ENCODE results near the gene ITGB6.
A peak's percentile ranks its signal among the peaks of the same experiment; 100 is the strongest.

Gene ITGB6

GRCh38 chr2:160087854-160088745 lies 112.0 kb downstream of the ITGB6 start:
- TF ChIP-seq SPI1 (IDR thresholded peaks at IDR 0.05; ENCODE audit: borderline replicate concordance, low read depth) (no peak), GABPA (IDR thresholded peaks at IDR 0.05; ENCODE audit: low read depth) (no peak), POLR2AphosphoS5 (IDR thresholded peaks at IDR 0.05; ENCODE audit: low read depth) (no peak), REST (IDR thresholded peaks at IDR 0.05; ENCODE audit: insufficient replicate concordance, low read depth) (no peak)
- TF ChIP-seq, protein P1, sequence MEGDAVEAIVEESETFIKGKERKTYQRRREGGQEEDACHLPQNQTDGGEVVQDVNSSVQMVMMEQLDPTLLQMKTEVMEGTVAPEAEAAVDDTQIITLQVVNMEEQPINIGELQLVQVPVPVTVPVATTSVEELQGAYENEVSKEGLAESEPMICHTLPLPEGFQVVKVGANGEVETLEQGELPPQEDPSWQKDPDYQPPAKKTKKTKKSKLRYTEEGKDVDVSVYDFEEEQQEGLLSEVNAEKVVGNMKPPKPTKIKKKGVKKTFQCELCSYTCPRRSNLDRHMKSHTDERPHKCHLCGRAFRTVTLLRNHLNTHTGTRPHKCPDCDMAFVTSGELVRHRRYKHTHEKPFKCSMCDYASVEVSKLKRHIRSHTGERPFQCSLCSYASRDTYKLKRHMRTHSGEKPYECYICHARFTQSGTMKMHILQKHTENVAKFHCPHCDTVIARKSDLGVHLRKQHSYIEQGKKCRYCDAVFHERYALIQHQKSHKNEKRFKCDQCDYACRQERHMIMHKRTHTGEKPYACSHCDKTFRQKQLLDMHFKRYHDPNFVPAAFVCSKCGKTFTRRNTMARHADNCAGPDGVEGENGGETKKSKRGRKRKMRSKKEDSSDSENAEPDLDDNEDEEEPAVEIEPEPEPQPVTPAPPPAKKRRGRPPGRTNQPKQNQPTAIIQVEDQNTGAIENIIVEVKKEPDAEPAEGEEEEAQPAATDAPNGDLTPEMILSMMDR (IDR thresholded peaks at IDR 0.05; ENCODE audit: insufficient read depth, low read length): no peak
- no peaks in the 10 kb centered on the region for H3K27me3 ChIP-seq (ENCODE audit: insufficient read depth, poor library complexity, severe bottlenecking)
- H3K27ac ChIP-seq (replicated peaks): no peak overlapping the region
- no peak overlapping the region for H3K4me3 ChIP-seq (replicated peaks; ENCODE audit: insufficient read depth, low read length)
- peak in 1 of 2 experiments; percentile 18 for DNase-seq (ENCODE audit: low read depth in 1 of 2, low spot score in 1 of 2)

- TF ChIP-seq SPI1 (IDR thresholded peaks at IDR 0.05; ENCODE audit: borderline replicate concordance, low read depth): no peak
- TF ChIP-seq, protein P1 (IDR thresholded peaks at IDR 0.05; ENCODE audit: insufficient read depth, low read length): no peak
- no peak for TF ChIP-seq GABPA (IDR thresholded peaks at IDR 0.05; ENCODE audit: low read depth)
- TF ChIP-seq POLR2AphosphoS5 (IDR thresholded peaks at IDR 0.05; ENCODE audit: low read depth): no peak
- TF ChIP-seq REST (IDR thresholded peaks at IDR 0.05; ENCODE audit: insufficient replicate concordance, low read depth): no peak
- H3K4me3 ChIP-seq (replicated peaks; ENCODE audit: insufficient read depth, low read length): no peak overlapping the region
- no peaks in the 10 kb centered on the region for H3K27me3 ChIP-seq (ENCODE audit: insufficient read depth, poor library complexity, severe bottlenecking)
- no peak for DNase-seq (ENCODE audit: low read depth in 1 of 2, low spot score in 1 of 2)
- H3K27ac ChIP-seq (replicated peaks): no peak overlapping the region
These were observed 114.4 kb downstream of the ITGB6 start for GRCh38 chr2:160085662-160086061.

GRCh38 chr2:160077912-160078810 lies 121.9 kb downstream of the ITGB6 start:
- Histone ChIP-seq H3K4me3 (replicated peaks; ENCODE audit: insufficient read depth, low read length) (no peak overlapping the region), H3K27me3 (ENCODE audit: insufficient read depth, poor library complexity, severe bottlenecking) (no peaks in the 10 kb centered on the region), H3K27ac (replicated peaks) (no peak overlapping the region)
- TF ChIP-seq REST (IDR thresholded peaks at IDR 0.05; ENCODE audit: insufficient replicate concordance, low read depth) (no peak), POLR2AphosphoS5 (IDR thresholded peaks at IDR 0.05; ENCODE audit: low read depth) (no peak), GABPA (IDR thresholded peaks at IDR 0.05; ENCODE audit: low read depth) (no peak), SPI1 (IDR thresholded peaks at IDR 0.05; ENCODE audit: borderline replicate concordance, low read depth) (no peak)
- TF ChIP-seq, protein P1 (IDR thresholded peaks at IDR 0.05; ENCODE audit: insufficient read depth, low read length): no peak
- DNase-seq (ENCODE audit: low read depth in 1 of 2, low spot score in 1 of 2): no peak
